Esophagus muscularis mucosa (tissue), 4 donors: ENCODE data around the gene SLC6A19. TPM values are rescaled to one million over a fixed set of nuclear protein-coding genes. Genes with fewer than 3 reads are reported as not detected.

ENCODE experiments used
- DNase-seq: peaks from one replicate; pipeline ENCODE4 v3.0.0-alpha.2; 2017; ENCODE audit errors: extremely low spot score
- H3K27ac ChIP-seq, 4 donors: fragments of 200-600 bp; sonication (generic); replicated peaks in 1 of 4; 1 replicate in 3 of 4; 2 replicates in 1 of 4; pipeline ENCODE4 v1.5.1; 2016 to 2019; ENCODE audit warnings: mild to moderate bottlenecking in 1 of 4
- H3K27me3 ChIP-seq, 4 donors: fragments of 200-600 bp; sonication (generic); one replicate each; pipeline versions ENCODE4 v1.5.1 to v1.6.0; 2016 to 2019
- H3K36me3 ChIP-seq, 4 donors: fragments of 200-600 bp; sonication (generic); one replicate each; pipeline ENCODE4 v1.5.1; 2016 to 2019
- H3K4me1 ChIP-seq, 4 donors: fragments of 200-600 bp; sonication (generic); one replicate each; pipeline ENCODE4 v1.5.1; 2016 to 2019
- H3K4me3 ChIP-seq, 4 donors: fragments of 200-600 bp; sonication (generic); 1 replicate in 2 of 4; 2 replicates in 2 of 4; pipeline ENCODE4 v1.5.1; 2016 to 2019; ENCODE audit warnings: mild to moderate bottlenecking in 4 of 4, moderate library complexity in 1 of 4
- H3K9me3 ChIP-seq, 4 donors: fragments of 200-600 bp; sonication (generic); 1 replicate in 3 of 4; 2 replicates in 1 of 4; pipeline ENCODE4 v1.5.1; 2016 to 2019
- CTCF ChIP-seq, 3 experiments: fragments of 200-600 bp in 2 of 3; fragments of 450-650 bp in 1 of 3; sonication (generic) in 2 of 3; IDR thresholded peaks; one replicate each; pipeline ENCODE4 v1.5.1; 2017 to 2019; ENCODE audit warnings: antibody characterized with exemption in 3 of 3, mild to moderate bottlenecking in 2 of 3, moderate library complexity in 1 of 3
- EP300 ChIP-seq: sonication (generic); formaldehyde crosslinking; IDR thresholded peaks from one replicate; pipeline ENCODE4 v1.6.1; 2017; ENCODE audit warnings: antibody characterized with exemption
- POLR2A ChIP-seq: fragments of 450-650 bp; IDR thresholded peaks from one replicate; pipeline ENCODE4 v1.6.1; 2017; ENCODE audit warnings: antibody characterized with exemption, moderate library complexity, mild to moderate bottlenecking, low read depth
- POLR2AphosphoS5 ChIP-seq, 2 donors: sonication (generic); formaldehyde crosslinking; IDR thresholded peaks; one replicate each; pipeline ENCODE4 v1.6.1; 2017; ENCODE audit warnings: antibody characterized with exemption in 2 of 2
- WGBS: methylation state at CpG from one replicate; pipeline ENCODE4 v1.1.5; 2018; 5-methylcytosine and 5-hydroxymethylcytosine counted together
- intact Hi-C: fragments of 100-400 bp; cut with DNase I; formaldehyde crosslinking; loops from one replicate; pipeline ENCODE4 v1.15.1; 2023
- total RNA-seq, 4 donors: library from RNA; depleted of rRNA; stranded (reverse); fragments of >200 nt; gene quantifications; one replicate each; pipeline versions ENCODE4 v1.1.0 to v1.2.1, GENCODE V29; 2016

SLC6A19 gene
- total RNA-seq, 4 donors from 2014 or later, result not detected

- Histone ChIP-seq H3K36me3 (no peaks in the 10 kb centered on the region), H3K9me3 (no peaks in the 10 kb centered on the region), H3K4me3 (no peak overlapping the region), H3K27me3 (peaks cover 0 to 11% (median 0%) of the 10 kb centered on the region in 4 donors), H3K4me1 (peaks cover 0 to 4% (median 1%) of the 10 kb centered on the region in 4 donors), H3K27ac (no peak overlapping the region)
- intact Hi-C loops, result no loop called here
- no peak for TF ChIP-seq POLR2A
- TF ChIP-seq POLR2AphosphoS5 (IDR thresholded peaks at IDR 0.05), result no peak
- no peak for TF ChIP-seq CTCF (IDR thresholded peaks at IDR 0.05)
- TF ChIP-seq EP300, result no peak
- no peak for DNase-seq
- 90% methylated on average over 8 of the region's 8 CpGs for WGBS
Measured at GRCh38 chr5:1175015-1175414, 26.4 kb upstream of the SLC6A19 start.

GRCh38 chr5:1175801-1176472, 25.5 kb upstream of the SLC6A19 start:
- Histone ChIP-seq H3K9me3 (no peaks in the 10 kb centered on the region), H3K4me1 (peaks cover 0 to 4% (median 1%) of the 10 kb centered on the region in 4 donors), H3K36me3 (no peaks in the 10 kb centered on the region), H3K27ac (no peak overlapping the region), H3K4me3 (no peak overlapping the region), H3K27me3 (peaks cover 0 to 14% (median 0%) of the 10 kb centered on the region in 4 donors)
- no peak for DNase-seq
- 93% methylated on average over 17 of the region's 26 CpGs for WGBS
- intact Hi-C loops, result no loop called here
- TF ChIP-seq EP300, result no peak
- no peak for TF ChIP-seq CTCF (IDR thresholded peaks at IDR 0.05)
- TF ChIP-seq POLR2A, result no peak
- TF ChIP-seq POLR2AphosphoS5 (IDR thresholded peaks at IDR 0.05), result no peak

GRCh38 chr5:1176473-1177391, 24.7 kb upstream of the SLC6A19 start:
- no peaks in the 10 kb centered on the region for H3K9me3 ChIP-seq
- 84% methylated on average over 40 of the region's 42 CpGs for WGBS
- H3K4me3 ChIP-seq, result no peak overlapping the region
- H3K36me3 ChIP-seq, result no peaks in the 10 kb centered on the region
- no peak overlapping the region for H3K27ac ChIP-seq
- TF ChIP-seq CTCF (IDR thresholded peaks at IDR 0.05), result no peak
- intact Hi-C loops, result no loop called here
- H3K27me3 ChIP-seq, result peaks cover 0 to 22% (median 0%) of the 10 kb centered on the region in 4 donors
- DNase-seq, result no peak
- peaks cover 0 to 4% (median 1%) of the 10 kb centered on the region in 4 donors for H3K4me1 ChIP-seq

- DNase-seq, result no peak
- TF ChIP-seq EP300 (no peak), POLR2A (no peak), POLR2AphosphoS5 (IDR thresholded peaks at IDR 0.05) (no peak), CTCF (IDR thresholded peaks at IDR 0.05) (no peak)
- Histone ChIP-seq H3K27ac (no peak overlapping the region), H3K4me1 (peaks cover 6 to 11% (median 7%) of the 10 kb centered on the region in 4 donors), H3K4me3 (no peak overlapping the region), H3K27me3 (peaks cover 0 to 18% (median 0%) of the 10 kb centered on the region in 4 donors), H3K9me3 (no peaks in the 10 kb centered on the region), H3K36me3 (no peaks in the 10 kb centered on the region)
- intact Hi-C loops, result no loop called here
- 94% methylated on average over 9 of the region's 30 CpGs for WGBS
Measured at GRCh38 chr5:1177826-1178528, 23.4 kb upstream of the SLC6A19 start.
